Measurements from ENCODE around the gene ZMYM4. TPM values are rescaled to one million over a fixed set of nuclear protein-coding genes. Genes with fewer than 3 reads are reported as not detected.
"Not testable (repeated sequence)": the region's sequence is repeated elsewhere in the genome, so short reads cannot be mapped to it uniquely, and the experiment has no call there.

Gene ZMYM4
- total RNA-seq, 2 donors from 2014 or later = 50.4 to 51.3 TPM

GRCh38 chr1:35441926-35442579 is 173.5 kb downstream of the ZMYM4 start:
- intact Hi-C loops (cut with DNase I) = no loop called here
- DNase-seq (ENCODE audit: low spot score) = no peak

DNA sequence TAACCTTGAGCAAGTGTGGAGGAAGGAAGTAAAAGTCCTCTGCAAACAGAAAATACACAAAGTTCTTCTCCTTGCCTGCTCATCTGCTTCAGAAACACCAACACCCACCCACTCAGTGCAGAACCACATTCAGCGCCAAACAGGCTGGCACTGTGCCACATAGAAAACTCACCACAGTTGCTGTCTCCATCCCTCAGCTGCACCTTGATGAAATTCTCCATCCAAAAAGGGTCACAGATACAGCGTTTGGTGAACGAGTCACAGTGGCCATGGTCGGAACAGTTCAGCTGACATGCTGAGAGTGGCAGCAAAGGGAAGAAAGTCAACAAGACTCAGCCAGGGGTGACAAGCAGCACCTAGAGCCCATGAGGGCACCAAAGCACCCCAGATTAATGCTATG is 174.2 kb downstream of the ZMYM4 start:
- no peak for DNase-seq (ENCODE audit: low spot score)
- intact Hi-C loops (cut with DNase I) = no loop called here

DNA sequence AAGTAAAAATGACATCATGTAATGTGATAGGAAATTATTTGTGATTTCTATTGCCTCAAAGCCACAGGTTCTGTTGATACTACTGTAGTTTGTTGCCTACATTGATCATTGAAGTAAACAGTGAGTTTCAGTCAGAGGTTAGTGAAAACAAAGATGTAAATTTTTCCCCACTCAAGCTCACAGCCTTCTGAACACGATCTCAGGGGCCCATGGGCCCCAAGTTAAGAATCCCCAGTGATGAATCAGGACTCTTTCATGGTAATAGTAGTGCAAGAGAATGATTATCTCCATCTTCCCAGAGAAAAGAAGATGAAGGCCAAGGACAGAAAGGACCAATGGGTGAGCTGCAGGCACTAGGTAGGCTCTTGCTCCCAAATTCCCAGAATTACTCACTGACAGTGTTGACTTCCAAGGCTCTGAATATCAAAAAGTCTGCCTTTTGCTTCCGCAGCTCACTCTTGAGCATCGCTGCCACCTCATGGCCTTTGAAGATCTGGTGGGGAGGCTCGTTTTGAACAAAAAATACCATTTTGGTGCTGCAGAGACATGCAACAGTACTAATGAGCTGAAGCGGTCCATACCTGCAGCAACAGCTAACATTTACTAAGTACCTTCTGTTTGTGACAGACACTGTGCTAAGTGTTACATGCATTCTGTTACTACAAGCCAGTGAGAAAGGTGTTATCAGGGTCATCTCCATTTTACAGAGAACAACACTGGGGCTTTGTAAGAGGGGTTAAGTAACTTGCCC is 175.4 kb downstream of the ZMYM4 start:
- intact Hi-C loops (cut with DNase I) = no loop called here
- no peak for DNase-seq (ENCODE audit: low spot score)

DNA sequence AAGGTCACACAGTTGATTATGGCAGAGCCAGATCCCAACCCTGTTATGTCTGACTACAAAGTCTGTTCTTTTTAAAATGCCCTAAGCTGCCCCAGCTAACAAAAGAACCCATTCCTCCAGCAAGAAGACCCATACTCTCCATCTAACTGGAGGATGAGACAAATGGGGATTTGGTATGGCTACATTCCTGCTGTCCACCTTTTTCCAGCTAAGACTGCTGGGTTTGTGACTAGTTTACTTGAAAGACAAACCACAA is 175.9 kb downstream of the ZMYM4 start:
- intact Hi-C loops (cut with DNase I) = no loop called here
- no peak for DNase-seq (ENCODE audit: low spot score)

DNA sequence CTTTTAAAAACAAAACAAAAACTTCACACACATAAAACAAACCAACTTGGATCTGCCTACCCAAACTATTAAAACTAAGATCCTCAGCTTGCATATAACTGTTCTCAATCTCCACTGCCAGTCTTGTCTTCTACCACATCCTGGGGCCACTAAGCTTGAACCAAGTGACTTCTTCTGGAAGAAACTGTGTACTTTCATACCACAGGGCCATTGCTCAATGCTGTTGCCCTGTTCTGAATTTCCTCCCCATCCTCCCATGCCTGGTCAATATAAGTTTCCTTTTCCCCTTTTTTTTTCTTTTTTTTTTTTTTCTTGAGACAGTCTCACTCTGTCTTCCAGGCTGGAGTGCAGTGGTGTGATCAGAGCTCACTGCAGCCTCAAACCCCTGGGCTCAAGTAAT is 178.8 kb downstream of the ZMYM4 start:
- DNase-seq (ENCODE audit: low spot score) = no peak
- intact Hi-C loops (cut with DNase I) = loop anchor here in 1 of 2 donors (5.0 kb wide), 1 partner anchor 1025 kb away; no protein-coding TSS in a partner anchor

- DNase-seq (ENCODE audit: low spot score) = no peak
- intact Hi-C loops (cut with DNase I) = loop anchor here in 1 of 2 donors (5.0 kb wide), 1 partner anchor 1024 kb away; no protein-coding TSS in a partner anchor
Observed at GRCh38 chr1:35448344-35448801, 179.9 kb downstream of the ZMYM4 start.

- intact Hi-C loops (cut with DNase I) = loop anchor here (2.0 to 5.0 kb wide), 5 partner anchors 111 to 1023 kb away; no protein-coding TSS in a partner anchor
- DNase-seq (ENCODE audit: low spot score) = no peak
Observed at GRCh38 chr1:35449334-35450008, 181.0 kb downstream of the ZMYM4 start.

DNA sequence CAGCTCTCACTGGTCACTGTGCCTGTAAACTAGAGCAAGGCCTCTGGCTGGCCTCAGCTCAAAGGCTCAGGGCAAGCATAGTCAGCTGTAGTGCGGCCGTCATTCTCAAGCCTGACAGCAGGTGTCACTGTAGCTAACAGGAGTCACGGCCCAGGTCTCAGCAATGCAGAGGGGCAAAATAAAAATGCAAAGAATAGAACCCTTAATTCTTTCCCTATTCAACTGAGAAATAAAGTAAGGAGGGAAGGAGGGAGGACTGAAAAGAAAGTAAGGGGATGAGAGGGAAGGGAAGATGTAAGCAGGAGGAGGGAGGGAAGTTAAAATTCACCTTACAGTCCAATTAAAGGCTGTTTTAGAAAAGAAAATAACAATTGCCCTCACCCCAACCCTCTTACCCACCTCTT is 182.6 kb downstream of the ZMYM4 start:
- intact Hi-C loops (cut with DNase I) = loop anchor here (2.0 to 5.0 kb wide), 4 partner anchors 110 to 321 kb away; no protein-coding TSS in a partner anchor
- peak; percentile 94 for DNase-seq (ENCODE audit: low spot score)

DNA sequence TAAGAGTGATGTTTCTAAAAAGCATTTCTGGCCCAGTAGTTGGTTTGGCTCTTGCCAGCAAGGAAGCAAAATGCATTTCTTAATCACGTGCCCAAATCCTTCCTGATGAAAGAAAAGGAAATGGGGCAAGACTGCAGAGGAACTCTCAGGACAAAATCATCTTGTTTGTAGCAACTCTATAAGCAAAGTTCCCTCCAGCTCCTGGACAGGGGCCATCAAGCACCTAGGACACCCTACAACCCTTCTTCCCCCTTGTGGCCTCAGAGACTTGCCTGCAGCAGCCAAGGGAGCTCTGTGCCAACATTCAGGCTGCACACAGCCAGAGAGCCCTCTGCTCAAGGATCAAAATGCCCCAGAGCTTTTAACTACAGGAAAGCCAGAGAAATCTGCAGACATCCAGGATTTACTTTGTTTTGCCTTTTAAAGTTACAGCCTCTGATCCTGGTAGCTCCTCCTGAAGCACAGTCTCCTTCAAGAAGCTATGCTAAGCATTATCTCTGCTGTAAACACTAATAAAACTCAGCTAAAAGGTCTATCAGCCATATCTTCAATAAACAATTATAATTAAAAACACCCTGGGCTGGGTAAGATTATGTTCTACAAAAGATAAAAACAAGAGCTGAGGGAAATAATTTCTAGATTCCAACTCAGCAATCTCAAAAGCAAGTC is 183.7 kb downstream of the ZMYM4 start:
- peak; percentile 85 for DNase-seq (ENCODE audit: low spot score)

DNA sequence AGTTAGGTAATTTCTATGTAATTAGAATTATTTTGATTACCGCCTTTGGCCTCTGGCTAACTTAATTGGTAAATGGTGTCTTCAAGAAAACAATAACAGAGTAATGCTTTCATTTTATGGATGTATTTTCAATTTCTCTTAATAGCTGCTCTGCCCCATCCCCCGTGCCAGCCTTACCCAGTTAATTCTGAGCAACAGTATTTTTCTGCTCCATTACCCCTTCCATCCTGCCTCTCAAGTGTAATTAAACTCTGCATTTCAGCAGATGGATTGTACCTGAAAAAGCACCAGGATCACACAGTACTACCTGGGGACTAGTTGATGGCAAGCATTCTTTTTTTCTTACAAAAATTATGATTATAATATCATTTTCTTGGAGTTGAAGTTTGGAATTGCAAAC is 184.5 kb downstream of the ZMYM4 start:
- DNase-seq (ENCODE audit: low spot score) = no peak
- intact Hi-C loops (cut with DNase I) = loop anchor here in 1 of 2 donors (5.0 kb wide), 3 partner anchors 109 to 319 kb away; no protein-coding TSS in a partner anchor

More for the DNA sequence above, 183.7 kb downstream of the ZMYM4 start:
- intact Hi-C loops (cut with DNase I) = loop anchor here in 1 of 2 donors (5.0 kb wide), 3 partner anchors 110 to 320 kb away; no protein-coding TSS in a partner anchor

GRCh38 chr1:35454176-35454575 is 185.7 kb downstream of the ZMYM4 start:
- no peak for DNase-seq (ENCODE audit: low spot score)
- intact Hi-C loops (cut with DNase I) = loop anchor here in 1 of 2 donors (5.0 kb wide), 3 partner anchors 108 to 318 kb away; no protein-coding TSS in a partner anchor

- intact Hi-C loops (cut with DNase I) = loop anchor here in 1 of 2 donors (5.0 kb wide), 3 partner anchors 108 to 318 kb away; no protein-coding TSS in a partner anchor
- no peak for DNase-seq (ENCODE audit: low spot score)
Observed at GRCh38 chr1:35454616-35455015, 186.1 kb downstream of the ZMYM4 start.

GRCh38 chr1:35460796-35461195 is 192.3 kb downstream of the ZMYM4 start:
- intact Hi-C loops (cut with DNase I) = no loop called here
- DNase-seq (ENCODE audit: low spot score) = no peak

GRCh38 chr1:35461966-35462651 is 193.6 kb downstream of the ZMYM4 start:
- no peak for DNase-seq (ENCODE audit: low spot score)
- intact Hi-C loops (cut with DNase I) = no loop called here

- intact Hi-C loops (cut with DNase I) = no loop called here
- no peak for DNase-seq (ENCODE audit: low spot score)
Observed at GRCh38 chr1:35463232-35463631, 194.7 kb downstream of the ZMYM4 start.

DNA sequence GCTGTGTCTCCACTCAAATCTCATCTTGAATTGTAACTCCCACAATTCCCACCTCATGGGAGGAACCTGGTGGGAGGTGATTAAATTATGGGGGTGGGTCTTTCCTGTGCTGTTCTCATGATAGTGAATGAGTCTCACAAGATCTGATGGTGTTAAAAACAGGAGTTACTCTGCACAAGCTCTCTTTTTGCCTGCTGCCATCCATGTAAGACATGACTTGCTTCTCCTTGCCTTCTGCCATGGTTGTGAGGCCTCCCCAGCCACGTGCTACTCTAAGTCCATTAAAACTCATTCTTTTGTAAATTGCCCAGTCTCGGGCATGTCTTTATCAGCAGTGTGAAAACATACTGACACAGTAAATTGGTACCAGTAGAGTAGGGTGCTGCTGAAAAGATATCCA is 195.2 kb downstream of the ZMYM4 start:
- intact Hi-C loops (cut with DNase I) = not testable (repeated sequence)

GRCh38 chr1:35466120-35466519 is 197.6 kb downstream of the ZMYM4 start:
- DNase-seq (ENCODE audit: low spot score) = no peak
- intact Hi-C loops (cut with DNase I) = no loop called here

More for the DNA sequence above, 195.2 kb downstream of the ZMYM4 start:
- DNase-seq (ENCODE audit: low spot score) = not testable (repeated sequence)

DNA sequence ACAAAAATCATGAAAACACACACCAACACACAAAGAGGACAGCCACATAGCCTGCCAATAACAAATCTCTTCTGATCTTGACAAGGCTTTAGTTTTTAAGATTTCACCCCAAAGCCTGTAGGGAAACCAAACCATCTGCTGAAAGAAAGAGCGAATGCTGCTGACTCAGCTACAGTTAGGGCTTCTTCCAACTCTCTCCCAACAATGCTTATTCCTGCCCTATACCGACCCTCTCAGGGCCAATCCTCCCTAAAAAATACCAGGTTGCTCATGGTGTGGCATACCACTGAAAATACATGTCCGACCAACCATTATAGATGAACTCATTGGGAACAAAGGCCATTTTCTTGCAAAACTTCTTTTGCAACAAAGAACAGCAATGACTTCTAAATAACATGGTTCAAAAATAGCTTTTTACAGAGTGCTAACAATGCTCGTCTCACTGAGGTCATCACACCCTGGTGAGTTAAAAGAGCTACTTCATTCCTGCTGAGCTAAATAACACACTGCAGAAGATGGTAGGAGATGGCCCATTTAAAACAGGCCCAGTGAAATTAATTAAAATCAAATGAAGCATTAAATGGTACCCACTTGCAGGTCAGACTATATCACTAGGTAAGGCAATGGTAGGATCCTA is 202.6 kb downstream of the ZMYM4 start:
- intact Hi-C loops (cut with DNase I) = no loop called here
- no peak for DNase-seq (ENCODE audit: low spot score)

Data from posterior vena cava (tissue), 2 donors.